ENCODE results near the gene TKFC. TPM values are rescaled to one million over a fixed set of nuclear protein-coding genes. Genes with fewer than 3 reads are reported as not detected.

TKFC gene
- polyA plus RNA-seq, 1 experiment: 37.6 TPM

GRCh38 chr11:61343792-61344745 is 11.0 kb downstream of the TKFC start:
- no peak overlapping the region for H3K4me3 ChIP-seq (ENCODE audit: low read depth, low read length)
- peaks cover 6% of the 10 kb centered on the region for H3K36me3 ChIP-seq (ENCODE audit: control insufficient read depth, insufficient read depth, low read length)
- DNase-seq (ENCODE audit: low read depth): no peak
- no peaks in the 10 kb centered on the region for H3K27me3 ChIP-seq (ENCODE audit: control insufficient read depth, insufficient read depth, low read length)
- TF ChIP-seq, protein P1, sequence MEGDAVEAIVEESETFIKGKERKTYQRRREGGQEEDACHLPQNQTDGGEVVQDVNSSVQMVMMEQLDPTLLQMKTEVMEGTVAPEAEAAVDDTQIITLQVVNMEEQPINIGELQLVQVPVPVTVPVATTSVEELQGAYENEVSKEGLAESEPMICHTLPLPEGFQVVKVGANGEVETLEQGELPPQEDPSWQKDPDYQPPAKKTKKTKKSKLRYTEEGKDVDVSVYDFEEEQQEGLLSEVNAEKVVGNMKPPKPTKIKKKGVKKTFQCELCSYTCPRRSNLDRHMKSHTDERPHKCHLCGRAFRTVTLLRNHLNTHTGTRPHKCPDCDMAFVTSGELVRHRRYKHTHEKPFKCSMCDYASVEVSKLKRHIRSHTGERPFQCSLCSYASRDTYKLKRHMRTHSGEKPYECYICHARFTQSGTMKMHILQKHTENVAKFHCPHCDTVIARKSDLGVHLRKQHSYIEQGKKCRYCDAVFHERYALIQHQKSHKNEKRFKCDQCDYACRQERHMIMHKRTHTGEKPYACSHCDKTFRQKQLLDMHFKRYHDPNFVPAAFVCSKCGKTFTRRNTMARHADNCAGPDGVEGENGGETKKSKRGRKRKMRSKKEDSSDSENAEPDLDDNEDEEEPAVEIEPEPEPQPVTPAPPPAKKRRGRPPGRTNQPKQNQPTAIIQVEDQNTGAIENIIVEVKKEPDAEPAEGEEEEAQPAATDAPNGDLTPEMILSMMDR (IDR thresholded peaks at IDR 0.05; ENCODE audit: insufficient read depth, low read depth, low read length): no peak
- ChIA-PET CTCF (interaction anchor here (1.6 to 6.6 kb wide), 2 partner anchors 8 to 49 kb away, joined by 4 to 56 read pairs; partner anchors contain the start of gene TMEM216), POLR2A (no interaction called here)

- DNase-seq (ENCODE audit: low read depth): no peak
- CTCF ChIA-PET: interaction anchor here (0.8 to 6.6 kb wide), 5 partner anchors 9 to 47 kb away, joined by 4 to 56 read pairs (median 4); partner anchors contain the start of gene TMEM216
These were observed 12.2 kb downstream of the TKFC start for GRCh38 chr11:61345170-61345610.

DNA sequence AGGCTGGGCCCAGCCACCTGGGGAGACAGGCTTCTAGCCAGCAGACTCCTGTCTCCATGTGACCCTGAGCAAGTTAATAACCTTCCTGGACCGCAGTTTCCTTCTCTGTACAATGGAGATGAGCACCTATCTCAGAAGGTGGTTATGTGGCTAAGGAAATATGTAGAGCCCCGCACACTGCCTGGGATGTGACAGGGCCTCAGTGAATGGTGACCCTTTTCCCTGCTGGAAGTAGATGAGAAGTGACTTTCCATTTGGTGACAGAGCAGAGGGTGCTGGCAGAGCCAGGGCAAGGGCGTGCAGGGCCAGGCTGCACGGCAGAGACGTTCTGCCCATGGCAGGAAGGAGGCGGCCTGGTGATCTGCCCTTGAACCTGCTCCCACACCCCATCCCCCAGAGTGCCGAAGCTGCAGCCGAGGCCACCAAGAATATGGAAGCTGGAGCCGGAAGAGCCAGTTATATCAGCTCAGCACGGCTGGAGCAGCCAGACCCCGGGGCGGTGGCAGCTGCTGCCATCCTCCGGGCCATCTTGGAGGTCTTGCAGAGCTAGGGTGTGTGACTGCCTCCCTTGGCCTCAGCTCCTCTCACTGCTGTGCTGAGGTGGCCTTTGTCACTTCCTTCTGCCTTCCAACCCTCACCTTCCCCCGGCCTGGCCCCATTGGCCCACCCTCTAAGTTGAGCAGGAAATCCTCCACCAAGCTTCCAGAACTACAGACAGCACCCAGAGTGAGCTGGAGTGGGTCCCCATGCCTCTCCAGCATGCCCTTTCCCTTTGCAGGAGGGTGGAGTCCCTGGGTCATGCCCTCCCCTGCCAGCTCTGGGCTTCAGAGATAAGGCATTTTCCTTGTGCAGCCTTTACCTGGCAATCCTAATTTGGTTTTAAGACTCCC is 13.2 kb downstream of the TKFC start:
- H3K36me3 ChIP-seq (ENCODE audit: control insufficient read depth, insufficient read depth, low read length): peaks cover 17% of the 10 kb centered on the region
- CTCF ChIA-PET: interaction anchor here (1.0 to 6.6 kb wide), 6 partner anchors 10 to 46 kb away, joined by 3 to 56 read pairs (median 4); partner anchors contain the start of gene TMEM216
- no peaks in the 10 kb centered on the region for H3K27me3 ChIP-seq (ENCODE audit: control insufficient read depth, insufficient read depth, low read length)
- POLR2A ChIA-PET: no interaction called here
- DNase-seq (ENCODE audit: low read depth): no peak
- no peak overlapping the region for H3K4me3 ChIP-seq (ENCODE audit: low read depth, low read length)
- TF ChIP-seq, protein P1 (IDR thresholded peaks at IDR 0.05; ENCODE audit: insufficient read depth, low read depth, low read length): no peak

More at GRCh38 chr11:61345170-61345610, 12.2 kb downstream of the TKFC start:
- H3K4me3 ChIP-seq (ENCODE audit: low read depth, low read length): no peak overlapping the region
- H3K36me3 ChIP-seq (ENCODE audit: control insufficient read depth, insufficient read depth, low read length): peaks cover 11% of the 10 kb centered on the region
- no peaks in the 10 kb centered on the region for H3K27me3 ChIP-seq (ENCODE audit: control insufficient read depth, insufficient read depth, low read length)
- POLR2A ChIA-PET: no interaction called here
- TF ChIP-seq, protein P1 (IDR thresholded peaks at IDR 0.05; ENCODE audit: insufficient read depth, low read depth, low read length): no peak

- ChIA-PET CTCF (interaction anchor here (1.1 to 6.6 kb wide), 3 partner anchors 9 to 38 kb away, joined by 3 to 56 read pairs (median 16); no protein-coding TSS in a partner anchor), POLR2A (no interaction called here)
- no peak for DNase-seq (ENCODE audit: low read depth)
- Histone ChIP-seq H3K27me3 (ENCODE audit: control insufficient read depth, insufficient read depth, low read length) (no peaks in the 10 kb centered on the region), H3K36me3 (ENCODE audit: control insufficient read depth, insufficient read depth, low read length) (peaks cover 15% of the 10 kb centered on the region), H3K4me3 (ENCODE audit: low read depth, low read length) (no peak overlapping the region)
- TF ChIP-seq, protein P1 (IDR thresholded peaks at IDR 0.05; ENCODE audit: insufficient read depth, low read depth, low read length): no peak
These were observed 15.0 kb downstream of the TKFC start for GRCh38 chr11:61347916-61348461.
